Nephron progenitor cell (in vitro differentiated cells): ENCODE measurements around the gene SP3.
A peak's percentile ranks its signal among the peaks of the same experiment; 100 is the strongest.

ENCODE experiments used
- DNase-seq: peaks from one replicate; pipeline ENCODE4 v3.0.0; 2021
- H3K27ac Mint-ChIP-seq: 2 replicates; pipeline ENCODE4 v1.8.0; 2021; ENCODE audit warnings: mild to moderate bottlenecking, moderate library complexity, mixed read lengths
- H3K27me3 Mint-ChIP-seq: 2 replicates; pipeline ENCODE4 v1.8.0; 2021; ENCODE audit warnings: mild to moderate bottlenecking, low read depth, mixed read lengths; ENCODE audit not compliant: poor library complexity
- H3K36me3 Mint-ChIP-seq: 2 replicates; pipeline ENCODE4 v1.8.0; 2021; ENCODE audit warnings: low read depth, mixed read lengths
- H3K4me1 Mint-ChIP-seq: 2 replicates; pipeline ENCODE4 v1.8.0; 2021; ENCODE audit warnings: mixed read lengths
- H3K4me3 Mint-ChIP-seq: 2 replicates; pipeline ENCODE4 v1.8.0; 2021; ENCODE audit warnings: mild to moderate bottlenecking, moderate library complexity, mixed read lengths
- H3K9me3 Mint-ChIP-seq: 2 replicates; pipeline ENCODE4 v1.8.0; 2021; ENCODE audit warnings: mild to moderate bottlenecking, moderate library complexity, mixed read lengths
- CTCF ChIP-seq: fragments of 200-600 bp; sonication (generic); IDR thresholded peaks from 2 replicates; pipeline ENCODE4 v1.5.0; 2021; ENCODE audit warnings: antibody characterized with exemption

SP3 gene

GRCh38 chr2:173884025-173884802, 81.0 kb downstream of the SP3 start:
- DNase-seq = peak; percentile 24
- H3K9me3 Mint-ChIP-seq = peaks cover 36% of the 10 kb centered on the region

DNA sequence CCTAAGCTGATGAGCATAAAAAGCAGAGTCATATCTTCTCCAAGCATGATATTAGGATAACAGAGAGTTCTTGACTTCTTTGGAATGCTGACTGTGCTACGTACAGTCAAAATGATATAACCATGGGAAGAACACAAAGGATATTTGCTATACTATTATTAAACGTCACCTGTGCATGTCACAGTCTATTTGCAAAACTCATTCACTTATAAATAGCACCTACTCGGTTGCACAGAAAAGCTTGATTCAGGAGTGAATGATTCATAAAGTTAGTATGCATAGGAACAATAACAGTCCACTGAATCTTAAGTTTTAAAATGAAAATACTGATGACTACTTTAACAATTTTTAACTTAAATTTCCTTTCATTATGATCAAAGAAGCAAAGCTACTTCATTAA, 83.3 kb downstream of the SP3 start:
- Mint-ChIP-seq H3K27me3 (peaks cover 7% of the 10 kb centered on the region), H3K27ac (no peak overlapping the region), H3K4me1 (peaks cover 9% of the 10 kb centered on the region), H3K36me3 (peaks cover 13% of the 10 kb centered on the region), H3K9me3 (peaks cover 19% of the 10 kb centered on the region), H3K4me3 (no peak overlapping the region)
- DNase-seq = no peak
- no peak for TF ChIP-seq CTCF

More at GRCh38 chr2:173884025-173884802, 81.0 kb downstream of the SP3 start:
- no peak overlapping the region for H3K4me3 Mint-ChIP-seq
- H3K36me3 Mint-ChIP-seq = peaks cover 20% of the 10 kb centered on the region
- no peak overlapping the region for H3K27ac Mint-ChIP-seq
- TF ChIP-seq CTCF = peak; percentile 50
- H3K27me3 Mint-ChIP-seq = peaks cover 9% of the 10 kb centered on the region
- H3K4me1 Mint-ChIP-seq = peaks cover 9% of the 10 kb centered on the region

DNA sequence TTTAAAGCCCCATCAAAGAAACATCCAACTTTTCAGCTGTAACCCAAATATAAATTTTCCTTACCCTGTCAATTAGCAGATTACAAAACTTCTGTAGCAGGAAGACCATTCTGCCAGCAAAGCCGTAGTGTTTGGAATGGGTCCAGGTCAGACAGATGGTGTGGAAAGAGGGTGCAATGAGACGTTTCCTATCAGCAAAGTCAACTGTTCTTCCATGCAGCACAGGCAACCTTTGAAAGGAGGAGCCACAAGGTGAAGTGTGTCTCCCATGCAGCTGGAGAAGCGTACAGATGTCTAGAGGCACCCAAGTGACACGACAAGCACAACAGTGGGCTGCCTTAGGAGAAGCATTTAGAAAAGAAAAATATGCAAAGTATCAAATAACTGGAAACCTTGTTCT, 83.7 kb downstream of the SP3 start:
- Mint-ChIP-seq H3K9me3 (peaks cover 16% of the 10 kb centered on the region), H3K4me1 (peaks cover 9% of the 10 kb centered on the region), H3K4me3 (no peak overlapping the region), H3K27ac (no peak overlapping the region), H3K36me3 (peaks cover 13% of the 10 kb centered on the region), H3K27me3 (peaks cover 7% of the 10 kb centered on the region)
- TF ChIP-seq CTCF = no peak
- DNase-seq = no peak

DNA sequence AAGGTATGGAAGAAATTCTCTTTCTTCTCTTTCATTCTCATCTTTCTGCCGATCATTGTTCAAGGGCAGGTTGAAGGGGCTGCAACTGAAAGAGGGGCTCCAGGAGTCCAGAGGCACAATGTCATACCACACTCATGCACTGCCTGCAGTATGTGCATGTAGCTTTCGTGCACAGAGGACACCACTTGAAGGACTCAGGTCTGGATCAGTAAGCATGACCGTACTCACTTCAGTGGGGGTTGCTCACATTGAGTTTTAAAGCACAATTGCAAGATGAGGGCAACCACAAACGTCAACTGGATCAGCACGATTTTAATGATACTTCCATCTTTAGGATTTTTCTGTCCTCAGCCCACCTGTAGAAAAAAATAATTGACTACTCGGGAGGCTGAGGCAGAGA, 84.6 kb downstream of the SP3 start:
- no peak for TF ChIP-seq CTCF
- no peak overlapping the region for H3K27ac Mint-ChIP-seq
- peaks cover 9% of the 10 kb centered on the region for H3K9me3 Mint-ChIP-seq
- H3K4me1 Mint-ChIP-seq = peaks cover 9% of the 10 kb centered on the region
- peaks cover 7% of the 10 kb centered on the region for H3K27me3 Mint-ChIP-seq
- no peak overlapping the region for H3K4me3 Mint-ChIP-seq
- H3K36me3 Mint-ChIP-seq = peaks cover 7% of the 10 kb centered on the region
- DNase-seq = no peak

- no peak for DNase-seq
- peaks cover 7% of the 10 kb centered on the region for H3K27me3 Mint-ChIP-seq
- no peak overlapping the region for H3K27ac Mint-ChIP-seq
- TF ChIP-seq CTCF = no peak
- no peak overlapping the region for H3K4me3 Mint-ChIP-seq
- no peaks in the 10 kb centered on the region for H3K36me3 Mint-ChIP-seq
- H3K4me1 Mint-ChIP-seq = peaks cover 19% of the 10 kb centered on the region
- no peaks in the 10 kb centered on the region for H3K9me3 Mint-ChIP-seq
Observed at GRCh38 chr2:173876833-173877413, 88.2 kb downstream of the SP3 start.

GRCh38 chr2:173874894-173875237, 90.3 kb downstream of the SP3 start:
- DNase-seq = peak; percentile 10
- no peak overlapping the region for H3K4me3 Mint-ChIP-seq
- H3K36me3 Mint-ChIP-seq = no peaks in the 10 kb centered on the region
- H3K27ac Mint-ChIP-seq = peak overlapping the region; percentile 25
- H3K4me1 Mint-ChIP-seq = peaks cover 23% of the 10 kb centered on the region
- TF ChIP-seq CTCF = no peak
- peaks cover 4% of the 10 kb centered on the region for H3K27me3 Mint-ChIP-seq
- no peaks in the 10 kb centered on the region for H3K9me3 Mint-ChIP-seq
